ENCODE results near the gene FBXL16. TPM values are rescaled to one million over a fixed set of nuclear protein-coding genes. Genes with fewer than 3 reads are reported as not detected.

FBXL16 gene
- total RNA-seq, 1 experiment from 2014 or later, result 12.0 TPM

- no peak for DNase-seq (ENCODE audit: low read depth)
These were observed 27.3 kb downstream of the FBXL16 start for GRCh38 chr16:678209-678857.

DNA sequence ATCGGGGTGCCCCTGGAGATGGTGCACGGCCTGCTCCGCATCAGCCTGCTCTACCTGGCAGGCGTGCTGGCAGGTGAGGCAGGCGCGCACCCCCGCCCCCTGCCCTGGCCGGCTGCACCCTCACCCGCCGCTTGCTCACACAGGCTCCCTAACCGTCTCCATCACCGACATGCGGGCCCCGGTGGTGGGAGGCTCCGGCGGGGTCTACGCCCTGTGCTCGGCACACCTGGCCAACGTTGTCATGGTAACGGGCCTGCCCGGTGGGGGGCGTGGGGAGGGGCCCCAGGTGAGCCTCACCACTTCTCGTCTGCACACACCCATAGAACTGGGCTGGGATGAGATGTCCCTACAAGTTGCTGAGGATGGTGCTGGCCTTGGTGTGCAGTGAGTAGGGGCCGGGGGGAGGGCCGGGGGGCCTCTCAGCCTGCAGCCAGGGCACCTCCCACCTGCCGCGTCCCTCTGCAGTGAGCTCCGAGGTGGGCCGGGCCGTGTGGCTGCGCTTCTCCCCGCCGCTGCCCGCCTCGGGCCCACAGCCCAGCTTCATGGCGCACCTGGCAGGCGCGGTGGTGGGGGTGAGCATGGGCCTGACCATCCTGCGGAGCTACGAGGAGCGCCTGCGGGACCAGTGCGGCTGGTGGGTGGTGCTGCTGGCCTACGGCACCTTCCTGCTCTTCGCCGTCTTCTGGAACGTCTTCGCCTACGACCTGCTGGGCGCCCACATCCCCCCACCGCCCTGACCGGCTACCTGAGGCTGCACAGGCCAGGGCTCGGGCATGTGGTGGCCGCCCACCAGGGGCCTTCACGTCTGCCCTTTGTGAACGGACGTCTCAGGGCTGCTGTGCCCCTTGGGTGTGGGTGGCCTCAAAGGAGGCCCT lies 28.0 kb downstream of the FBXL16 start:
- no peak for DNase-seq (ENCODE audit: low read depth)

- DNase-seq (ENCODE audit: low read depth), result no peak
These were observed 28.7 kb downstream of the FBXL16 start for GRCh38 chr16:676913-677312.

DNA sequence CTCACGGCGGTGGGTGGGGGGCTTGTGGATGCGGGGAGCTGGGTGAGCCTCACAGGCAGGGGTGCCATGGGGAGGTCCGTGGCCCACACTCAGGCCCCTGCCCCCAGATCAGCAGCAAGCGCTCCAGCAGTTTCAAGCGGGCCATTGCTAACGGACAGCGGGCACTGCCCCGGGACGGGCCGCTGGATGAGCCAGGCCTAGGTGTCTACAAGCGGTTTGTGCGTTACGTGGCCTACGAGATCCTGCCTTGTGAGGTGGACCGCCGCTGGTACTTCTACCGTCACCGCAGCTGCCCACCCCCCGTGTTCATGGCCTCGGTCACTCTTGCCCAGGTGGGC lies 29.1 kb downstream of the FBXL16 start:
- no peak for DNase-seq (ENCODE audit: low read depth)

GRCh38 chr16:675884-676564 lies 29.6 kb downstream of the FBXL16 start:
- no peak for DNase-seq (ENCODE audit: low read depth)

GRCh38 chr16:674968-675883 lies 30.4 kb downstream of the FBXL16 start, which contains the start of gene RHBDL1:
Gene RHBDL1, plus strand, starts transcription at chr16:675671. Its CDS starts 120 bp downstream, at chr16:675791.
- DNase-seq (ENCODE audit: low read depth), result no peak

DNA sequence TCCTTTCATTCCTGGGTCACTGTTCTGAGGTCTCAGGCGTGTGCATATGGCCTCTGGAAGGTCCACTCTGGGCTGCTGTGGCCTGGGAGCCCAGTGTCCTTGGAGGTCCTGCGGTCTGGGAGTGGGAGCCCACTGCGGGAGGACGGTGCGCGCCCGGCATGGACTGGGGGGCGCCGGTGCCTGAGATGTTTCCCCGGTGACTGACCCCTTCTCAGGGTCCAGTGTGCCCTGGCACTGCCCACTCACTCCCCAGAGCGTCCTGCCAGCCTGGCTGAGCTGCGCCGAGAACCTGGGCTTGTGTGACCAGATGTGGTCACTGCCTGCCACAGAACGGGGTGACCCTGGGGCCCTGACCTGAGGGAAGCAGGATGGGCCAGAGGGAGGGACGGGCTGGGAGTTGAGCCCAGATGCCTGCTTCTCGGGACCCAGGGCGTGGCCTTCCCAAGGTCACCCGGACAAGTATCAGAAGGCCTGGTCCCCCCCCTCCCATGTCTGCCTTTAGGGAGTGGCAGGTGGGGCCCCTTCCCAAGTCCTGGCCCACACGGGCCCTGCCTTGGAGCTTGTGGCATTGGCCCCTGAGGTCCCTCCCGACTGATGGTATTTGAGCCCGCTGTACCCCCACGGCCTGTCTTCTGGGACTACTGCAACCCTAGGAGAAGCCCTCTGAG lies 31.3 kb downstream of the FBXL16 start:
- no peak for DNase-seq (ENCODE audit: low read depth)

- no peak for DNase-seq (ENCODE audit: low read depth)
These were observed 32.1 kb downstream of the FBXL16 start for GRCh38 chr16:673399-673991.

GRCh38 chr16:672851-673250 lies 32.8 kb downstream of the FBXL16 start:
- DNase-seq (ENCODE audit: low read depth), result no peak

- no peak for DNase-seq (ENCODE audit: low read depth)
These were observed 33.2 kb downstream of the FBXL16 start for GRCh38 chr16:672371-672770.

DNA sequence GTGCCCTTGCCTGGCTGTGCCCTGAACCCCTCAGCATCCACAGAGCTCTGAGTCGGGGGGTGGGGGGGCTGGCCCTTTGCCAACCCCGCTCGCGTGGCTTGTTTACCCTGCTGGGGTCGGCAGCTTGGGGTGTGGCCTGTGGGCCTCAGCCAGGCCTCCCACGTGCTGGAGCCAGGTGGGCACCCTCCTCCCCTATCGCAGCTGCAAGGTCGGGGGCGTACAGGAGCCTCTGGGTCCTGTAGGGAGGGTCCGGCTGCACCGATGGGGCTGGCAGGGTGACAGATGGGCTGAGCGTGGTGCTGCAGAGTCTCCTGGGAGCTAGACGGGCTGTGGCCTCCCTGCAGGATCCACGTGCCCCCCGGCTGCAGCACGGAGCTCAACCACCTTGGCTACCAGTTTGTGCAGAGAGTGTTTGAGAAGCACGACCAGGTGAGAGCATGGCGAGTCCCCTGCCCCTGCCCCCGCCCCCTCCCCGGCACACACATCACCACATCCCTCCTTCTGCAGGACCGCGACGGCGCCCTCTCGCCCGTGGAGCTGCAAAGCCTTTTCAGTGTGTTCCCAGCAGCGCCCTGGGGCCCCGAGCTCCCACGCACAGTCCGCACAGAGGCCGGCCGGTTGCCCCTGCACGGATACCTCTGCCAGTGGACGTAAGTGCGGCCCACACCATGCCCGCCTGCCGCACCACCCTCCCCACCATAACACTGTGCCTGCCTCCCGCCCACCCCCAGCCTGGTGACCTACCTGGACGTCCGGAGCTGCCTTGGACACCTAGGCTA lies 34.1 kb downstream of the FBXL16 start:
- DNase-seq (ENCODE audit: low read depth), result no peak

- DNase-seq (ENCODE audit: low read depth), result no peak
These were observed 34.9 kb downstream of the FBXL16 start for GRCh38 chr16:670485-671352.

DNA sequence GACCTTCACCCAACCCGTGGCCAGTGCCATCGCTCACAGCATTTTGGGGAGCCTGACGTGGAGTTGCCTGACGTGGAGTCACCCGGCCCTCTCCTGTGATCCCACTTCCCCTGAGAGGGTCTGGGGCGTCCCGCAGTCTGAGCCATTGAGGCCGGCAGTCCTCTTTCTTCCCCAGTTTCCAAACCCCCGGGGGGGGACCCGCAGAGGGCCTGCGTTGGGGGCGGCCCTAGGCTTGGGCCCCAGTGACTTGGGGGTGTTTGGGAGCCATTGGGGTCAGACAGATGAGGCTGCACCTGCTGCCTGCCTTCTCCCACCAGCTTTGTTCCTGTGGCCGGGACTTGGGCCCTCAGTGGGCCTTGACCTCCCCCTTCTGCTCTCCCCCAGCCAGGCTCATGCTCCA lies 35.9 kb downstream of the FBXL16 start:
- DNase-seq (ENCODE audit: low read depth), result no peak

DNA sequence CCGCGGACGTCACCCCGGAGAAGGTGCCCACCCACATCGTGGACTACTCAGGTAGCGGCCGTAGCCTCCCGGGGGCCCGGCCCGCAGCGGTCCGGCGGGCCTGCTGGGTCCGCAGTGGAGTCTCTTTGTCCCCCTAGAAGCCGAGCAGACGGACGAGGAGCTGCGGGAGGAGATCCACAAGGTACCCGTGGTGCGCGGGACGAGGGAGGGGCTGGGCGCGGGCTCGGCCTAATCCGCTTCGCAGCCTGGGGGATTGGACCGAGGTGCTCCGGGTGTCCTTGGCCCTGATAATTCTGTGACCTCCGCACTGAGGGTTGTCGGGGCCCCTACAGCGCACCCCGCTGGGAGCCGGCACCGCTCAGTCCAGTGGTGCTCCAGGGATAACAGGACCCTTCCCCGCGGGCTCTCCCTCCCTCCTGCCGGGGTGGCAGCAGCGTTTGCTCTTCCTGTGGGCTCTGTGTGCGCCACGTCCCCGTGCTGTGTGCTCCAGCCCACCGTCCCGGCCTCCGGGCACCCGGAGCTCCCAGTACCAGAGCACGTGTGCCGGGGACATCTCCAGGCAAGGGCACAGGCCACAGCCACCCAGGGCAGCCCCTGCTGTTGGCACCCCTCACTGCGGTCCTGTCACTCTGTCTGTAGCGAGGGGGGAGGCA lies 37.0 kb downstream of the FBXL16 start:
- DNase-seq (ENCODE audit: low read depth), result no peak

DNA sequence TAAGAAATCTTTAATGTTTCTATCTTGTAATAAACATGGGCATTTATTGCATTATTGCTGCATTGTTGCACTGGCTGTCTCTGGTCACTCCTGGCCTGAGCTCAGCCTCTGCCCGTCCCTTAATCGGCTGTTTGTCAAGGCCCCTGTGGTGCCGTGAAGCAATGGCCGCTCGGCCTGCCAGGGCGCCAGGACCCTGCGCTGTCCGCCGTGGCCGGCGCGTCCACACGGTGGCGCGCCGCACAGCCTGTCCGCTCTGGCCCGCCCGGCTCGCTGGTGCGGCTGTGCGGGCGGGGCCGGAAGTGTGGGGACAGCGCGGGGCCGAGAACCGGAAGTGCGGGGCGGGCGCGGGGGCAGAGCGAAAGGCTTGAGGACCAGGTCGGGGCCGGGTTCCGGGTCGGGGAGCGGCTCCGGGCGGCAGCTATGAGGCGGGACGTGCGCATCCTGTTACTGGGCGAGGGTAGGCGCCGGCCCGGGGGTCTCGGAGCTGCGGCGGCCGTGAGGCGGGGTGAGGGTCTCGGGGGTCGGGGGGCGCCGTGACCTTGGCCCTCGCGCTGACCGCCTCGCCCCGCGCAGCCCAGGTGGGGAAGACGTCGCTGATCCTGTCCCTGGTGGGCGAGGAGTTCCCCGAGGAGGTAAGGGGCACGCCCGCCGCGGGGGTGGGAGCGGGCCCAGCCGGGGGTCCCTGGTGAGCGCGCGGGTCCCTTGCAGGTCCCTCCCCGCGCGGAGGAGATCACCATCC lies 37.7 kb downstream of the FBXL16 start, which contains the start of gene RHOT2:
RHOT2 (plus strand) TSS at position 353 of the 739 bp plus-strand sequence; CDS start at position 421, 68 bp downstream.
- DNase-seq (ENCODE audit: low read depth), result peak; percentile 88

DNA sequence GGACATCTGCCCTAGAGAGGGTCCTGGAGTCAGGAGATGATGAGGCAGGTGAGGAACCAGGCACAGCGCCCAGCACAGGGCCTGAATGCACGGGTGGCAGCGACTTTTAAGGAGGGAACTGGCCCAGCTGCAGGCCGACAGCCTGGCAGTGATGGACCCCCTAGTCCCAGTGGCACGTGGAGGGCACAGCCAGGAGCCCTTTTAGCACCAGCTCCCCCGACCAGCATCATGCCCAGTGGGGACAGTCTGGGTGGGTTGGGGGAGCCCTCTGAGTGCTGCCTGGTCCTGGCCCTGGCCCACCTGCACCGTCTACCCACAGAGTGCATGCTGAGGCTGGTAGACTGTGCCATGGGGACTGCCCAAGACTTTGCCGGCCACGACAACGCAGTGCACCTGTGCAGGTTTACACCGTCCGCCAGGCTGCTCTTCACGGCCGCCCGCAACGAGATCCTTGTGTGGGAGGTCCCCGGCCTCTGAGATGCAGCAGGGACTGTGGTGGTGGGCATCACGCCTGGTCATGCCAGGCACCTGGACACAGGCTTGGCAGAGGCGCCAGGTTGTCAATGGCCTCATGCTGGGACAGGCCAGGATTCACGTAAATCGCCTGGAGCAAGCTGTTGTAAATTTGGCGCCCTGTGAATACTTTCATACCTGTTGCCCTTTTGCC lies 38.4 kb downstream of the FBXL16 start:
- DNase-seq (ENCODE audit: low read depth), result no peak

DNA sequence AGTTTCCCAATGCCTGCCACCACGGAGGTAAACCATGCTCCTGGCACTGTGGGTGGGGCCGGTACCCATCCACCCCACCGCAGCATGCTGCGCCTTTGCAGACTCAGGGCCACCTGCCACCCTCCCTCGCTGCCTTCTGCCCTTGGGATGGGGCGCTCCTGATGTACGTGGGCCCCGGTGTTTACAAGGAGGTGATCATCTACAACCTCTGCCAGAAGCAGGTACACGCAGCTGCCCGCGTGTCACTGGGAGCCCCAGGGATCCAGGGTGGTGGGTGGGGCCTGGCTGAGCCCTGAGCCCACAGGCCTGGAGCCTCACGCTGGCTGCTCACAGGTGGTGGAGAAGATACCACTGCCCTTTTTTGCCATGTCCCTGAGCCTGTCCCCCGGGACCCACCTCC lies 39.0 kb downstream of the FBXL16 start:
- no peak for DNase-seq (ENCODE audit: low read depth)
